NCI-H2196 treated with DMSO at 0.1 percent for 48 hours (cell line): ENCODE results near the gene C1GALT1.
"Not testable (repeated sequence)": the region's sequence is repeated elsewhere in the genome, so short reads cannot be mapped to it uniquely, and the experiment has no call there.

Source experiments
- DNase-seq: peaks from one replicate; lab custom pipeline; 2025; ENCODE audit not compliant: unreplicated experiment; lab: John Stamatoyannopoulos, UW

Gene C1GALT1

DNA sequence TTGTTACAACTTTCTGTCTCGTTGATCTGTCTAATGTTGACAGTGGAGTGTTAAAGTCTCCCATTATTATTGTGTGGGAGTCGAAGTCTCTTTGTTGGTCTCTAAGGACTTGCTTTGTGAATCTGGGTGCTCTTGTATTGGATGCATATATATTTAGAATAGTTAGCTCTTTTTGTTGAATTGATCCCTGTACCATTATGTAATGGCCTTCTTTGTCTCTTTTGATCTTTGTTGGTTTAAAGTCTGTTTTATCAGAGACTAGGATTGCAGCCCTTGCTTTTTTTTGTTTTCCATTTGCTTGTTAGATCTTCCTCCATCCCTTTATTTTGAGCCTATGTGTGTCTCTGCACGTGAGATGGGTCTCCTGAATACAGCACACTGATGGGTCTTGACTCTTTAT lies 17.2 kb downstream of the C1GALT1 start:
- not testable (repeated sequence) for DNase-seq

DNA sequence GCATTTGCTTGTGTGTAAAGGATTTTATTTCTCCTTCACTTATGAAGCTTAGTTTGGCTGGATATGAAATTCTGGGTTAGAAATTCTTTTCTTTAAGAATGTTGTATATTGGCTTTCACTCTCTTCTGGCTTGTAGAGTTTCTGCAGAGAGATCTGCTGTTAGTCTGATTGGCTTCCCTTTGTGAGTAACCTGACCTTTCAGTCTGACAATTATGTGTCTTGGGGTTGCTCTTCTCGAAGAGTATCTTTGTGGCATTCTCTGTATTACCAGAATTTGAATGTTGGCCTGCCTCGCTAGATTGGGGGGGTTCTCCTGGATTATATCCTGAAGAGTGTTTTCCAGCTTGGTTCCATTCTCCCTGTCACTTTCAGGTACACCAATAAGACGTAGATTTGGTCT lies 17.9 kb downstream of the C1GALT1 start:
- not testable (repeated sequence) for DNase-seq

DNA sequence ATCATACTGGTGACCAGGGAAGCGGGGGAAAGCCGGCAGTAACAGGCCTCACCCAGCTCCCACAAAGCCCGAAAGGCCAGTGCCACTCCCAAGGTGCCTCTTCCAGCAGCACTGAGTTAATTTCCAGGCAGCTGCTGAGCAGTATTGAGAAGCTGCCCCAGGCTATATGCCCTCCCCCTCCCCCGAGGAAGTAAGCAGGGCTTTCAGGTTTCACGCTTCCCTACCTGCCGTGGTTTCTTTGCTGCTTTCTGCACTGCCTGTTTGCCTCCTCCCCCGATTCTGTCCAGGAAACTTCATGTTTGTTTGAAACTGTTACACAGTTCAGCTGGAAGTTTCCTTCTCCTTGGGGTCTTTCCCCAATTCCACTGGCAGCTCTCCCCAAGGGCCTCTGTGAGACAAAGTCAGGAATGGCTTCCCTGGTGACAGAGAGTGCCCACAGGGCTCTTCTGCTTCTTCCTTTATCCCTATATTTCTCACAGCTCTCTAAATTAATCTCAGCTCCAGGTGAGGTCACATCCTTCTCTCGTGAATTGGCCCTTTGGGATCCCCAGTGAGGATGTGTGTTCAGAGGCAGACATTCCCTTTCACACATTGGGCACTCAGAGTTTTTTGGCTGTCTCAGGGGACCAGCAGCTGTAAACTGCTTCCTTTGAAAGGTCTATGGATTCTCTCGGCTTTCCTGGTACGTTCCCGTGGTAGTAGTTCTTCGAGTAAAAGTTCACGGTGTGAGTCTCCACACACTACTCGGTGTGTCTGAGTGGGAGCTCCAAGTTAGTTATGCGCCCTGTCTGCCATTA lies 19.4 kb downstream of the C1GALT1 start:
- no peak for DNase-seq

DNA sequence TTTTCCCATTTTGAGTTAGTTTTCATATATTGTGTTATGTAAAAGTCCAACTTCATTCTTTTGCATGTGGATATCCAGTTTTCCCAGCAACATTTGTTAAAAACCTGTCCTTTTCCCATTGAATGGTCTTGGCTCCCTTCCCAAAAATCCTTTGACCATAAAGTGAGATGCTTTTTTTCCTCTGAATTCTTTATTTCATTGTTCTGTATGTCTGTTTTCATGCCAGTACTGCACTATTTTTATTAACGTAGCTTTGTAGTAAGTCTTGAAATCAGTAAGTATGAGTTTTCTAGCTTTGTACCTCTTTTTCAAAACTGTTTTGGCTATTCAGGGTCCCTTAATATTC lies 20.0 kb downstream of the C1GALT1 start:
- DNase-seq, result no peak

DNA sequence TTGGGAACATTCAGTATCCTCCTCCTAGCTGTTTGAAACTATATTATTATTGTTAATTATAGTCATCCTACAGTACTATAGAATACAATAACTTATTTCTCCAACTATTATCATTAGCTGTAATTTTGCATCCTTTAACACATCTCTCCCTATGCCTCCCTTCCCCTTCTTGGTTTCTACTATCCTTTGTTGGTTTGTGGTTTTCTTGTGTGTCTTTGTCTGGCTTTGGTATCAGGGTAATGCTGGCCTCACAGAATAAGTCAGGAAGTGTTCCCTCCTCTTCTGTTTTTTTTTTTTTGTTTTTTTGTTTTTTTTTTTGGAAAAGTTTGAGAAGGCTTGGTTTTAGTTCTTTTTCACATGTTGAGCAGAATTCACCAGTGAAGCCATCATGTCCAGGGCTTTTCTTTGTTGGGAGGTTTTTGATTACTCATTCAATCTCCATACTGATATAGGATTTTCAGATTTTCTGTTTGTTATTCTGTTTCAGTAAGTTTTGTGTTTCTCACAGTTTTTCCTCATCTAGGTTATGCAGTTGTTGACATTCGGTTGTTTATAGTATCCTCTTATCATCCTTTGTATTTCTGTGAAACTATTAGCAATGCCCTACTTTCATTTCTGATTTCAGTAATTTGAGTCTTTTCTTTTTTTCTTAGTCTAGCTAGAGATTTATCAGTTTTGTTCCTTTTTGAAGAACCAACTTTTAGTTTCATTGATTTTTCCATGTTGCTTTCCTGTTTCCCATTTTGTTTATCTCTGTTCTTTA lies 21.6 kb downstream of the C1GALT1 start:
- DNase-seq, result no peak

DNA sequence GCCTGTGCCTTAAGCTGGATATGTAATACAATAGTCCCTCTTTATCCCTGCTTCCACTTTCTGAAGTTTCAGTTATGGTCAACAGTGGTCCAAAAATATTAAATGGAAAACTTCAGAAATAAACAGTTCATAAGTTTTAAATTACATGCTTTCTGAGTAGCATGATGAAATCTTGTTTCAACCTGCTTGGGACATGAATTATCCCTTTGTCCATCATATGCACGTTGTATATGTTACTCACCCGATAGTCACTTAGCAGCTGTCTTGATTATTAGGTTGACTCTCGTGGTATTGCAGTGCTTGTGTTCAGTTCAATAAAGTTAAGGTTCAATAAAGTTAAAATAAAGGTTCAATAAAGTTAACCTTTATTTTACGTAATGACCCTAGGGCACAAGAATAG lies 25.5 kb downstream of the C1GALT1 start:
- no peak for DNase-seq

DNA sequence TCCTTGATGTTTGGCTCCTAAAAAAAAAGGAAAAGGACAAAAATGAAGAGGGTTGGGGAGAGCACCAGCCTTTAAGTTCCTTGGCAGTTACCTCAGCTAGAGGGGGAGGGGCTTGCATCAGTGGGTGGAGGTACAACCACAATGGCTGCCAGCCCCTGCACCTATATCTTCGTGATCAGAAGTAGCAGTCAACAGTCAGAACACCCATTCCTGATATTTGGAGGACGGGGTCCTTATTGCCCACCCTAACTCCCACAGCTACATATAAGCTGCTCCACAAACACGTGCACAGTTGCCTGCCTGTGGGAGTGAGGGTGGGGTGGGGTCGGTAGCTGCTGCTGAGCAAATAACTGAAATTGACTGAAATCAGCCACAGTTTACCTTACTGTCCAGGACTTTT lies 26.2 kb downstream of the C1GALT1 start:
- no peak for DNase-seq

DNA sequence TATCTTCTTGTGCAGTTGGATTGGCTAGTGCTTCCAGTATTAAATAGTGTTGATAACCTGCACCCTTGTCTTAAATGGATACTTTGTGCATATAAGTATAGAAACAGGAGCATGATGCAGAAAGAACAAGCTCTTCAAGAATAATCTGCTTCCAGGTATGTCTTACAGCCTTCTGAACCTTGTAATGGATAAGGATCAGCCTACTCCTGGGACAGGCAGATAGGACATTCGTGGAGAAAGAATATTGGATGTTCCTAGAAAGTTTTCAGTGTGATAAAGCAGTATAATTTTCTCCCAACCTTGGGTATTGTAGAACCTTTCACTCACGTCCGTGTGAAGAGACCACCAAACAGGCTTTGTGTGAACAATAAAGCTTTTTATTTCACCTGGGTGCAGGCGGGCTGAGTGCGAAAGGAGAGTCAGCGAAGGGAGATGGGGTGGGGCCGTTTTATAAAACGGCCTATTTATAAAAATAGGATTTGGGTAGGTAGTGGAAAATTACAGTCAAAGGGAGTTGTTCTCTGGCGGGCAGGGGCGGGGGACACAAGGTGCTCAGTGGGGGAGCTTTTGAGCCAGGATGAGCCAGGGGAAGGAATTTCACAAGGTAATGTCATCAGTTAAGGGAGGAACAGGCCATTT lies 27.2 kb downstream of the C1GALT1 start:
- DNase-seq, result no peak

DNA sequence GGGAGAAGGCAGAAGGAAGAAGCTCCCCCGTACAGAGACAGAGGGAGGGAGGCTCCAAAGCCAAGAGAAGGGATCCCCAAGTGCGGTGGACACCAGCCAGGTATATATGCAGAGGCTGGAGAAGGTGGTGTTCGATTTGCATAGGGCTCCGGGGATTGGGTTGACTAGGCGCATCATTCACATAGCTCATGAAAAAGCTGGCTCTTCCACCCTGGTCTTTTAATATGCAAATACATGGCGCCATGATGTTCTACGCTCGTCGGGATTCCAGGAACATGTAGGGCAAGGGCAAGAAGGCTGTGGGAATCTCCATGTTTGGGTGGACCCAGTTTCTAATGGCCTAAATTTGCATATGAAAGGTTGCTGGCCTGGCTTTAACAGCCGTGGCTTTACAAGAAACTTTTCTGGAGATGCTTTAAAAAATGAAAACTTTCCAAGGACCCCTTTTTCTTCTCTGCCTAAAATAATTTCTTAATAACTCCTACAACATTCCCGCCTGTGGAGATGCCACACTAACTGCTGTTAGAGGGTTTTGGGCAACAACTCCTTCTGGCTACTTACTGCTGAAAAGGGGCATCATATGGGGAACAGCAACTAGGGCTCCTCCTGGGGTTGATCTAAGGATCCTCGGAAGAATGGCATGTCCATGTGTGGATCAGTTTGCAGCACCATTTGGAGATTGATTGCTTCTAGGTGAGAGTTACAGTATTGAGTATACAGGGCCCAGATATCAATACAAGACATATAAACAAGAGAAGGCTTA lies 28.3 kb downstream of the C1GALT1 start:
- DNase-seq, result no peak

DNA sequence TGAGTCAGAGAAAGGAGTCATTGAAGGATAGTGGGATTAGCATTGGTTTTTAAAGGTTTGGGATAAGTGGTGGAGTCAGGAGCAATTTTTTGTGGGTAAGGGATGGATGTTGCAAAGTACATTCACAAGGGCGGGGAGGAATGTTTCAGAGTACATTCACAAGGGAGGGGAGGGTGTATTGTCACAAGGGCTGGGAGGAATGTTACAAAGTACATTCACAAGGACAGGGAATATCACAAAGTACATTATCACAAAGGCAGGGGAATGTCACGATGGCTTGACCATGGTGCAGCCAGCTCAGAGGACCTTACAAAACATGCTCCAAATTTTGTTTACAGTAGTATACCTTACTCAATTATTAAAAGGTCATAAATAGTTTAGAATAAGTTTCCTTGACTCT lies 30.3 kb downstream of the C1GALT1 start:
- DNase-seq, result no peak

DNA sequence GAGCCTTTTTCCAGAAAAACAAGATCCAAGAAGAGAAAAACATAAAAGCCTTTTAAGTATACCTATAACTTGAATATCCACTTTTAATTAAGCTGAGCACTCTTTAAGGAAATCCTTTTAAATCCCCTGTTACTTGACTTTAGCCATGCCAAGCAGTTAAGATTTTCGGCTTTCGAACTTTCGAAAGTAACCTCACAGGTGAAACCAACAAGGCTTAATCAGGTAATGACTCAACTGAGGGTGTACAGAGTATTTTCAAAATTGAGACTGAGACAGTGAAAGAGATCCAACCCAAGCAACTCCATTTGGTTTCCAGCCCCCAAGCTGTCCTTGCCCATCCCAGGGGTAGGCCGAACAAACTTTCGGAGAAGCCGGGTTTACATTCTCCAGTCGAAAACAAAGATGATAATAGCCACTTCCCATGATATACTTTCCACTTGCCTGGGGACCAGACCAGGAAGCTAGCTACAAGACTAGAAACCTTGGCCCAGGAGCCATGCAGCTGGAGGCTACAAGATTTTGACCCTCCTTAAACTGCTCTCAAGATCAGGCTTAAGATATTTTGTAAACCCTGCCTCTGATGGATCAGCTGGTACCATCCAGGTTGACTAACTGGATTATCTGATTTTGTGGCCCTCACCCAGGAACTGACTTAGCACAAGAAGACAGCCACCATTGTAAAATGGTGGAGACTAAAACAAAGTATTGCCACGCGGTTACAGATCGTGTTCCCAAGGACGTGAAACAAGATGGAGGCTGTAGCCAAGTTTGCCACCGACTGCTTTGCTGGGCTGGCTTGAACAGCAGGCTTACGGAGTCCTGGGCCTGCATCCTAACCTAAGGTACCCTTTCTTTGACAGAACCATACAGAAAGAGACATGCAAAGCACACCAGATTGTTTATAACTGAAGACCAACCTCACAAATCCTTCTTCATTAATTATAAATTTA lies 32.3 kb downstream of the C1GALT1 start:
- no peak for DNase-seq

DNA sequence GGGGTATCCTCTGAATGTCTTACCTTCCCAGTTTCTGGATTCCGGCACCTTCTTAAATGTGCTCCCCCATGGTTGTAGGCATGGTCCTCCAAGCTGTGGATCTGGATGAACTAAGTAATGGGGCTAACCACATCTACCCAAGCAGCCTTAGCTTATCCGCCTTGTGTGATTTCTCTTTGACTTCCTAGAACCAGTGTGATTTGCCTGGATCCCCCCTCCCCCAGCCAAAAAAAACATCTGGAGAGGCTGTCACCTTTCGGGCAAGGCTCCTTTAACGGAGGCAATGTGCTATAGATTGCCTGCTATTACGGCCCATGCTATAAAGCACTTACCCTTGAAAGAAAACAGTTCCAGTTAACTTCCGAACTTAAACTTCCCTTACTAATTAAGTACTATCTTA lies 33.9 kb downstream of the C1GALT1 start:
- DNase-seq, result no peak

DNA sequence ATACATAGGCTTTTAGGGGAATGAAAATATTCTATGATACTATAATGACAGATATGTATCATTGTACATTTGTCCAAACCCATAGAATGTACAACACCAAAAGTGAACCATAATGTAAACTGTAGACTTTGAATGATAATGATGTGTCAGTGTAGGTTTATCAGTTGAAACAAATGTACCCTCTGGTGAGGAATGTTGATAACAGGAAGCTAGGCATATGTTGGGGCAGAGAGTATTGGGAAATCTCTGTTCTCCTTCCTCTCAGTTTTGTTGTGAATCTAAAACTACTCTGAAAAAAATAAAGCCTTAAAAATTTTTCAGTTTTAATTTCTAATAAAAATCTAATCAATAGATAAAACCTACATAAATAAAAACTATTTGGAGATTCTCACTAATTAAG lies 36.9 kb downstream of the C1GALT1 start:
- DNase-seq, result no peak

DNA sequence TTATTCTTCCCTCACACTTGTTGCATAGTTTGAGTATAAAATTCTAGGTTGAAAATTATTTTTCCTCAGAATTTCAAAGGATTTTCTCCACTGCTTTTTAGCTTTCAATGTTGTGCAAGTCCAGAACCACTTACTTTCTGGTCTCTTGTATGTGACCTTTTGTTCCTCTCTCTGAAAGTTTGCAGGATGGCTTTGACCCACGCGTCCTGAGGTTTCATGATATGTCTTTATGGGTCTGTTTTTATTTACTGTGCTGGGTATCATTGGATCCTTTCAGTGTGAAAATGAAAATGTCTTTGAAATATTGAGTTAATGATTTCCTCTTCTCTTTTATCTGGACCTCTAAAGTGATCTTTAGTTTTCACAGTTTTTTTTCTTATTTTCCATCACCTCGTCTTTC lies 38.5 kb downstream of the C1GALT1 start:
- no peak for DNase-seq

DNA sequence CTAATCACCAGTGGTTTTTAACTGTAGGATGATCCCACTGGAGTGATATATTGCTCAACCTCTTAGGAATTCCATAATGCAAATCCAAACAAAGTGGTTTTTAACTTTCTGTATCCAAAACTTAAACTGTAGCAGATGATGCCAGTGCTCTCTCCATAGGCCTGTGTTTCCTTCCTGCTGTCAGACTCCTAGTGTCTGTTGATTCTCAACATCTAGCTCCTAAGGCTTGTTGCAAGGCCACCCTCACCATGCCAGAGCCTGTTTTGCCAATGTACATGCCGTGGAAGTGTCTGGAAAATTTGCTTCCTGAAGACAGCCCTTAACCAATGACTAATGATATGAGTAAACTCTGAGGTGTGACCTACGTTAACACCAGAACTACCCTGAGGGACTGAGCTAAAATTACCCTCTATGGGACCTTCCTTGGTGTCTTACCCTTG lies 39.3 kb downstream of the C1GALT1 start:
- DNase-seq, result no peak

DNA sequence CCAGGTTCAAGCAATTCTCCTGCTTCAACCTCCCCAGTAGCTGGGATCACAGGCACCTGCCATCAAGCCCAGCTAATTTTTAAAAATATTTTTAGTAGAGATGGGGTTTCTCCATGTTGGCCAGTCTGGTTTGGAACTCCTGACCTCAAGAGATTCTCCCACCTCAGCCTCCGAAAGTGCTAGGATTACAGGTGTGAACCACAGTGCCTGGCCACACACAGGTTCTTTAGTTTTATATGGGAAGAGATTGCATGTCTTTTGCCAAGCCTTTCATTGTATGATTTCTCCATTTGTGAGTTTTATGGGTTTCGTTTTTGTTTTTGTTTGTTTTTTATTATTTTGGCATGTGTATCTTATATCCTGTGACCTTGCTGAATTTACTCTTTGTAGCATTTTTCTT lies 40.9 kb downstream of the C1GALT1 start:
- DNase-seq, result no peak

DNA sequence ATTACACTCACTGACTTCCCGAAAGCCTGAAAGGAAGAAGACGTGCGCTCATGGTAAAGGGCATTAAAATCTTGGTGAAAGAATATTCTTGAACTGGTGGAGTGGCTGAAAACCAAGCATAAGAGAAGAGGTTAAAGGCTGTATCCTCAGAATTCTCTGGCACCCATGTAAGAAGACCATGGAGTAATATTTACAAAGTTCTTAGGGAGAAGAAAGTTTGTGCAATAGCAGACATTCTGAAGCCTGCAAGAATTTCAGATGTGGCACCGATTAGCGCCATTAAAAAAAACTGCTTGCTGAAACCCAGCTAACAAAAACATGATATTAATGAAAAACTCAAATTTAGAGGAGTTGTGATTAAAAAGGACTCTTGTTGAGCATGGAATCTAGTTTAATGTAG lies 44.1 kb downstream of the C1GALT1 start:
- no peak for DNase-seq

DNA sequence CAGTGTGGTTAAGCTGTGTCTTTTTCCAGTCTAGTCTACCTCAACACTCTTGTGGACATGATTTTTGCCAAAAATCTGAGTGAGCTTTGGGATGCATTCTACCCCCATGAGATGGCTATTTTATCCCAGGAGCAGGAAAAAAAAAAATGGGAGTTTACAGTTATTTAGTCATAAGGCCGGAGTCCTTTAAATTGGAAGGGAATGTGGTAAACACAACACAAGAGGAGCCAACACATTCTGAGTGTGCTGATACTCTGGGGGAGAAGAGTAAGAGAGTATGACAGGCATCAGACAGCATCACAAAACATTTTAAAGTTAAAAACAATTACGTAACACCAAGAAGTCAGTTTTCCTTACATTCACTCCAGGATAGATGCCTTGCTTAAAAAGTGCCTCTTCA lies 46.1 kb downstream of the C1GALT1 start:
- DNase-seq, result no peak

DNA sequence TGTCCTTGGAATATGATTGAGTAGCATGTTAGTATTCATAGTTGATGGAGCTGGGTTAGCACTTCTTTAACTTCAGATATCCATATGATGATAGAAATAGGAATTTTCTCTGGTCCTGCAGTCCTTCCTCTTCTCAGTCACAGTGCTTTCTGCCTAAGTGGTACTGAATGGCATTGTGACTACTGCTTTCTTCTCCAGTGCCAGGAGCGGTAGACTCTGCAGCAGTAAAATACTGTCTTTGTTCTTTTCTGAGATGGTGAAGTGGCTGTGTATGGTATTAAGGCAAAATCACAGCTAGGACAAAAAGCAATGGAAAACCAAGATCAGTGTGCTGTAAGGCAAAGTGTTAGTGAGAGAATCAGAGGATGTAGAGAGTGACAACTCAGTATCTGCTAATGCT lies 46.6 kb downstream of the C1GALT1 start:
- no peak for DNase-seq

DNA sequence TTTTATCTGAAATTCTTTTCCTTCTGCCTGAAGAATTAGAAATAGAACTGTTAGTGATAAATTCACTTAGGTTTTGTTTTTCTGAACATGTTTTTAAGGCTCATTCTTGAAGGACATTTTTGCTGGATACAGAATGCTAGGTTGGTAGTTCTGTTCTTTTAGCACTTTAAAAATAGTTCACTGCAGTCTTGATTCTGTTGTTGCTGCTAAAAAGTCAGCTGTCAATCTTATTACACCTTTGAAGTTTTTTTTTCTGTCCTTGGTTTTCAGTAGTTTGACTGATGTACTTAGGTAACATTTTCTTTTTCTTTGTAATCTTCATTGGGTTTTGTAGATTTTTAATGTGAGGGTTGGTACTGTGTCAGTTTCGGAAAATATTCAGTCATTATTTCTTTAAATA lies 48.7 kb downstream of the C1GALT1 start:
- DNase-seq, result no peak
